Measurements from ENCODE around the gene IFNE. TPM values are rescaled to one million over a fixed set of nuclear protein-coding genes. Genes with fewer than 3 reads are reported as not detected.

IFNE gene
- total RNA-seq, 1 donor from 2014 or later = not detected

DNA sequence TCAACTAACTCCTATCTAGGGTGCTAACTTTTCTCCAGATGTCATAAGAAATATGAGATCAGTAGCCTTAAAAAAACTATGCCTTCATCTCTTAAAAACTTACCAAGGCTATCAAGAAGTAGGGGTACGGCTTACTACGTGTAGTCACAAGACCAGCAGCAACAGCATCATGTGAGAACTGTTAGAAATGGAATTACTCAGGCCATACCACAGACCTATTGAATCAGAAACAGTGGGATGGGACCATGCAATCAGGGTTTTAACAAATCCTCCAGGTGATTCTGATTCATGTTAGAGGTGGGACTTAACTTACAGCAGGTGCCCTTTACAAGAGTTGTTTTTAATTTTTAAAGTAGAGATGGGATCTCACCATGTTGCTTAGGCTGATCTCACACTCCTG, 4.6 kb downstream of the IFNE start:
- Mint-ChIP-seq H3K4me1 (no peaks in the 10 kb centered on the region), H3K27me3 (ENCODE audit: insufficient read depth, low read depth) (no peaks in the 10 kb centered on the region), H3K36me3 (no peaks in the 10 kb centered on the region), H3K27ac (no peak overlapping the region), H3K9me3 (no peaks in the 10 kb centered on the region), H3K4me3 (no peak overlapping the region)
- Histone ChIP-seq H3K4me2 (no peak overlapping the region), H2AFZ (replicated peaks) (no peak overlapping the region), H3F3A (ENCODE audit: low read depth) (no peaks in the 10 kb centered on the region), H3K4me1 (no peaks in the 10 kb centered on the region), H3K4me3 (no peak overlapping the region), H3K79me2 (ENCODE audit: low read depth) (no peaks in the 10 kb centered on the region), H3K36me3 (no peaks in the 10 kb centered on the region), H3K27ac (no peak overlapping the region), H4K20me1 (ENCODE audit: low read depth) (no peaks in the 10 kb centered on the region), H3K9me3 (ENCODE audit: low read depth) (no peaks in the 10 kb centered on the region), H3K9ac (no peak overlapping the region), H3K27me3 (no peaks in the 10 kb centered on the region)
- DNase-seq (ENCODE audit: low spot score) = no peak
- TF ChIP-seq, protein P1, sequence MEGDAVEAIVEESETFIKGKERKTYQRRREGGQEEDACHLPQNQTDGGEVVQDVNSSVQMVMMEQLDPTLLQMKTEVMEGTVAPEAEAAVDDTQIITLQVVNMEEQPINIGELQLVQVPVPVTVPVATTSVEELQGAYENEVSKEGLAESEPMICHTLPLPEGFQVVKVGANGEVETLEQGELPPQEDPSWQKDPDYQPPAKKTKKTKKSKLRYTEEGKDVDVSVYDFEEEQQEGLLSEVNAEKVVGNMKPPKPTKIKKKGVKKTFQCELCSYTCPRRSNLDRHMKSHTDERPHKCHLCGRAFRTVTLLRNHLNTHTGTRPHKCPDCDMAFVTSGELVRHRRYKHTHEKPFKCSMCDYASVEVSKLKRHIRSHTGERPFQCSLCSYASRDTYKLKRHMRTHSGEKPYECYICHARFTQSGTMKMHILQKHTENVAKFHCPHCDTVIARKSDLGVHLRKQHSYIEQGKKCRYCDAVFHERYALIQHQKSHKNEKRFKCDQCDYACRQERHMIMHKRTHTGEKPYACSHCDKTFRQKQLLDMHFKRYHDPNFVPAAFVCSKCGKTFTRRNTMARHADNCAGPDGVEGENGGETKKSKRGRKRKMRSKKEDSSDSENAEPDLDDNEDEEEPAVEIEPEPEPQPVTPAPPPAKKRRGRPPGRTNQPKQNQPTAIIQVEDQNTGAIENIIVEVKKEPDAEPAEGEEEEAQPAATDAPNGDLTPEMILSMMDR (IDR thresholded peaks at IDR 0.05) = no peak
- no peak for TF ChIP-seq EZH2 (IDR thresholded peaks at IDR 0.05)
- no peak for TF ChIP-seq EZH2phosphoT487 (IDR thresholded peaks at IDR 0.05)

GRCh38 chr9:21473236-21473635, 8.9 kb downstream of the IFNE start:
- H3K4me1 ChIP-seq = no peaks in the 10 kb centered on the region
- TF ChIP-seq EZH2 (IDR thresholded peaks at IDR 0.05) = no peak
- no peak for TF ChIP-seq EZH2phosphoT487 (IDR thresholded peaks at IDR 0.05)
- TF ChIP-seq, protein P1 (IDR thresholded peaks at IDR 0.05) = no peak
- Mint-ChIP-seq H3K9me3 (no peaks in the 10 kb centered on the region), H3K27me3 (ENCODE audit: insufficient read depth, low read depth) (no peaks in the 10 kb centered on the region), H3K36me3 (no peaks in the 10 kb centered on the region), H3K4me3 (no peak overlapping the region), H3K4me1 (no peaks in the 10 kb centered on the region), H3K27ac (peak overlapping the region; percentile 37)
- no peak overlapping the region for H2AFZ ChIP-seq (replicated peaks)
- H3K4me3 ChIP-seq = no peak overlapping the region
- H3K79me2 ChIP-seq (ENCODE audit: low read depth) = no peaks in the 10 kb centered on the region
- H4K20me1 ChIP-seq (ENCODE audit: low read depth) = no peaks in the 10 kb centered on the region
- H3F3A ChIP-seq (ENCODE audit: low read depth) = no peaks in the 10 kb centered on the region
- no peaks in the 10 kb centered on the region for H3K9me3 ChIP-seq (ENCODE audit: low read depth)
- no peak overlapping the region for H3K4me2 ChIP-seq
- no peak overlapping the region for H3K27ac ChIP-seq
- no peaks in the 10 kb centered on the region for H3K27me3 ChIP-seq
- DNase-seq (ENCODE audit: low spot score) = no peak
- no peak overlapping the region for H3K9ac ChIP-seq
- no peaks in the 10 kb centered on the region for H3K36me3 ChIP-seq

DNA sequence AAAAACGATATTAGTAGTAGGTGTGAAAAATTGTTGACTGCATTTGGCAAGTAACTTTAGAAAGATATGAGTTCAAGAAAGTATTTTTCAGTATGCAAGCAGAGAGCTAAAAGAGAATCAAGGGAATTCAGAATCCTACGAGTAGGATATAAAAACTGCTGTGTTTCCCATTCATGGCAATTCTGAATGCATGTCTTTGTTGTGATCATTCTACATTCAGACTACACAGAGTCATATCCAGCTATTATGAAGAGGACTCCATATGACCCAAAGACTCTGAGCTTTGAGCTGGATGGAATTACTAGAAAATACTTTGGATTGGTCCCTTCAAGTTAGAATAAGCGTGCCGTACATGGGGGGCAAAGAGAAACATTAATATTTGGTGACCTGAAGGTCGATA, 12.0 kb downstream of the IFNE start:
- H3K27me3 ChIP-seq = no peaks in the 10 kb centered on the region
- TF ChIP-seq EZH2 (IDR thresholded peaks at IDR 0.05) (no peak), EZH2phosphoT487 (IDR thresholded peaks at IDR 0.05) (no peak)
- TF ChIP-seq, protein P1 (IDR thresholded peaks at IDR 0.05) = no peak
- H3K9me3 ChIP-seq (ENCODE audit: low read depth) = no peaks in the 10 kb centered on the region
- Mint-ChIP-seq H3K9me3 (no peaks in the 10 kb centered on the region), H3K27ac (no peak overlapping the region), H3K4me1 (no peaks in the 10 kb centered on the region), H3K36me3 (no peaks in the 10 kb centered on the region), H3K4me3 (no peak overlapping the region), H3K27me3 (ENCODE audit: insufficient read depth, low read depth) (no peaks in the 10 kb centered on the region)
- H4K20me1 ChIP-seq (ENCODE audit: low read depth) = no peaks in the 10 kb centered on the region
- no peaks in the 10 kb centered on the region for H3K4me1 ChIP-seq
- no peaks in the 10 kb centered on the region for H3F3A ChIP-seq (ENCODE audit: low read depth)
- H3K9ac ChIP-seq = no peak overlapping the region
- H3K79me2 ChIP-seq (ENCODE audit: low read depth) = no peaks in the 10 kb centered on the region
- H3K4me2 ChIP-seq = no peak overlapping the region
- H2AFZ ChIP-seq (replicated peaks) = no peak overlapping the region
- H3K4me3 ChIP-seq = no peak overlapping the region
- no peak for DNase-seq (ENCODE audit: low spot score)
- H3K27ac ChIP-seq = no peak overlapping the region
- H3K36me3 ChIP-seq = no peaks in the 10 kb centered on the region
